IMR-90 (cell line): ENCODE results near the gene MAP4K1. TPM values are rescaled to one million over a fixed set of nuclear protein-coding genes. Genes with fewer than 3 reads are reported as not detected.

Experiments used
- ATAC-seq: fragments of 200-7000 bp; cut with Tn5 transposase; 2 replicates; pipeline ENCODE4 v1.9.1; 2020; ENCODE audit warnings: low read depth, mild to moderate bottlenecking, moderate library complexity
- BruUV-seq: library from RNA; stranded (reverse); fragments of 400-500 nt; replicated peaks from 2 replicates; lab custom pipeline; 2021; lab: Mats Ljungman, UMichigan
- CTCF ChIA-PET: fragments of 300-600 bp; formaldehyde crosslinking; extraction: SDS; loops from one replicate; lab custom pipeline; 2021; ENCODE audit warnings: antibody characterized with exemption; lab: Yijun Ruan, JAX
- POLR2A ChIA-PET: fragments of 300-600 bp; sonication (Branson Sonifier 250); formaldehyde crosslinking; loops from one replicate; lab custom pipeline; 2022; ENCODE audit warnings: antibody characterized with exemption; ENCODE audit not compliant: unreplicated experiment; lab: Charles Lee
- DNase-seq: peaks from one replicate; pipeline ENCODE4 v3.0.0; 2013
- H2AFZ ChIP-seq: replicated peaks from 2 replicates; pipeline ENCODE3; 2013; ENCODE audit warnings: low read length, mild to moderate bottlenecking; ENCODE audit not compliant: poor library complexity
- H2AK5ac ChIP-seq: 2 replicates; pipeline ENCODE4 v1.6.1; 2013; ENCODE audit warnings: low read depth, low read length, inconsistent platforms
- H2AK9ac ChIP-seq: replicated peaks from 2 replicates; pipeline ENCODE3; 2013; ENCODE audit warnings: mild to moderate bottlenecking, low read depth, low read length, moderate library complexity; ENCODE audit not compliant: poor library complexity
- H2BK120ac ChIP-seq: 2 replicates; pipeline ENCODE4 v1.6.1; 2013; ENCODE audit warnings: low read depth, low read length, inconsistent platforms
- H2BK15ac ChIP-seq: 3 replicates; pipeline ENCODE4 v1.6.1; 2013; ENCODE audit warnings: low read depth, low read length, inconsistent platforms
- H2BK20ac ChIP-seq: 2 replicates; pipeline ENCODE4 v1.6.1; 2013; ENCODE audit warnings: low read depth, mild to moderate bottlenecking, inconsistent platforms, low read length, moderate library complexity
- H2BK5ac ChIP-seq: 2 replicates; pipeline ENCODE4 v1.6.1; 2013; ENCODE audit warnings: mild to moderate bottlenecking, low read depth, low read length, inconsistent platforms; ENCODE audit not compliant: poor library complexity, severe bottlenecking
- H3K14ac ChIP-seq: replicated peaks from 2 replicates; pipeline ENCODE4 v1.6.1; 2013; ENCODE audit warnings: low read depth, low read length, inconsistent platforms
- H3K18ac ChIP-seq: 2 replicates; pipeline ENCODE4 v1.6.1; 2013; ENCODE audit warnings: low read depth, low read length, control low read depth
- H3K23ac ChIP-seq: 2 replicates; pipeline ENCODE4 v1.6.1; 2013; ENCODE audit warnings: low read depth, low read length, inconsistent platforms
- H3K27ac ChIP-seq: 2 replicates; pipeline ENCODE4 v1.5.1; 2013; ENCODE audit warnings: mild to moderate bottlenecking, control low read depth, low read length; ENCODE audit not compliant: insufficient read depth
- H3K27me3 ChIP-seq: 2 replicates; pipeline ENCODE4 v1.6.1; 2013; ENCODE audit warnings: low read length; ENCODE audit not compliant: control insufficient read depth, insufficient read depth
- H3K36me3 ChIP-seq: 2 replicates; pipeline ENCODE4 v1.6.1; 2013; ENCODE audit warnings: low read length, mixed read lengths; ENCODE audit not compliant: control insufficient read depth, insufficient read depth
- H3K4ac ChIP-seq: 2 replicates; pipeline ENCODE4 v1.6.1; 2013; ENCODE audit warnings: low read depth, low read length, inconsistent platforms
- H3K4me1 ChIP-seq: 2 replicates; pipeline ENCODE4 v1.6.1; 2013; ENCODE audit warnings: low read length, mixed read lengths; ENCODE audit not compliant: control insufficient read depth, insufficient read depth
- H3K4me2 ChIP-seq: 2 replicates; pipeline ENCODE4 v1.6.1; 2013; ENCODE audit warnings: low read depth, mild to moderate bottlenecking, control low read depth, low read length, moderate library complexity
- H3K4me3 ChIP-seq: 2 replicates; pipeline ENCODE4 v1.5.1; 2013; ENCODE audit warnings: low read depth, mild to moderate bottlenecking, control low read depth, low read length, moderate library complexity; ENCODE audit not compliant: insufficient read depth
- H3K56ac ChIP-seq: 2 replicates; pipeline ENCODE4 v1.6.1; 2013; ENCODE audit warnings: low read length, inconsistent platforms; ENCODE audit not compliant: insufficient read depth; ENCODE audit errors: extremely low read depth
- H3K79me1 ChIP-seq, 2 experiments: 2 replicates each; pipeline ENCODE4 v1.6.1; 2013; ENCODE audit warnings: low read length in 2 of 2, inconsistent platforms in 1 of 2, low read depth in 1 of 2
- H3K9ac ChIP-seq: 2 replicates; pipeline ENCODE4 v1.6.1; 2013; ENCODE audit warnings: low read depth, low read length, control low read depth
- H3K9me1 ChIP-seq: 2 replicates; pipeline ENCODE4 v1.6.1; 2013; ENCODE audit warnings: low read length, inconsistent platforms; ENCODE audit not compliant: insufficient read depth
- H3K9me3 ChIP-seq: 2 replicates; pipeline ENCODE4 v1.6.1; 2013; ENCODE audit warnings: low read length; ENCODE audit not compliant: control insufficient read depth, insufficient read depth
- H4K20me1 ChIP-seq: 2 replicates; pipeline ENCODE4 v1.6.1; 2013; ENCODE audit warnings: low read length, inconsistent platforms; ENCODE audit not compliant: insufficient read depth
- H4K5ac ChIP-seq: 2 replicates; pipeline ENCODE4 v1.6.1; 2013; ENCODE audit warnings: mild to moderate bottlenecking, low read depth, low read length, control low read depth
- H4K8ac ChIP-seq, 2 experiments: 2 replicates each; pipeline ENCODE4 v1.6.1; 2013; ENCODE audit warnings: low read depth in 2 of 2, low read length in 2 of 2, control low read depth in 1 of 2, inconsistent platforms in 1 of 2
- H4K91ac ChIP-seq: 2 replicates; pipeline ENCODE4 v1.6.1; 2013; ENCODE audit warnings: low read depth, low read length, inconsistent platforms; ENCODE audit not compliant: insufficient read depth
- BHLHE40 ChIP-seq: fragments of 150-350 bp; IDR thresholded peaks from 2 replicates; pipeline ENCODE4 v1.6.1; 2016; ENCODE audit warnings: mild to moderate bottlenecking, low read depth, low read length
- CEBPB ChIP-seq: IDR thresholded peaks from 2 replicates; pipeline ENCODE4 v1.6.1; 2012; ENCODE audit warnings: low read depth, low read length, improper control_type of control experiment
- CHD1 ChIP-seq: IDR thresholded peaks from 2 replicates; pipeline ENCODE4 v1.6.1; 2012; ENCODE audit warnings: low read depth, low read length, improper control_type of control experiment
- CTCF ChIP-seq: conservative IDR thresholded peaks from 2 replicates; pipeline ENCODE4 v1.5.1; 2012; ENCODE audit warnings: mild to moderate bottlenecking, low read depth, low read length, improper control_type of control experiment
- ELK1 ChIP-seq: fragments of 150-350 bp; IDR thresholded peaks from 2 replicates; pipeline ENCODE4 v1.6.1; 2016; ENCODE audit warnings: low read depth, mild to moderate bottlenecking, low read length, moderate library complexity, borderline replicate concordance
- FOS ChIP-seq: fragments of 150-350 bp; IDR thresholded peaks from 2 replicates; pipeline ENCODE4 v1.6.1; 2016; ENCODE audit warnings: low read depth, low read length
- MAFK ChIP-seq: IDR thresholded peaks from 2 replicates; pipeline ENCODE4 v1.6.1; 2012; ENCODE audit warnings: low read depth, low read length, improper control_type of control experiment
- MAZ ChIP-seq: IDR thresholded peaks from 2 replicates; pipeline ENCODE4 v1.6.1; 2012; ENCODE audit warnings: low read depth, mild to moderate bottlenecking, low read length, improper control_type of control experiment, moderate library complexity, borderline replicate concordance
- MXI1 ChIP-seq: IDR thresholded peaks from 2 replicates; pipeline ENCODE4 v1.6.1; 2012; ENCODE audit warnings: low read depth, mild to moderate bottlenecking, low read length, moderate library complexity, borderline replicate concordance
- NFE2L2 ChIP-seq: fragments of 150-350 bp; IDR thresholded peaks from 2 replicates; pipeline ENCODE4 v1.6.1; 2016; ENCODE audit warnings: low read depth, mild to moderate bottlenecking, low read length
- POLR2A ChIP-seq: IDR thresholded peaks from 2 replicates; pipeline ENCODE4 v1.6.1; 2012; ENCODE audit warnings: mild to moderate bottlenecking, low read depth, low read length
- RAD21 ChIP-seq: IDR thresholded peaks from 2 replicates; pipeline ENCODE4 v1.6.1; 2012; ENCODE audit warnings: low read length, improper control_type of control experiment
- RCOR1 ChIP-seq: IDR thresholded peaks from 2 replicates; pipeline ENCODE4 v1.6.1; 2012; ENCODE audit warnings: mild to moderate bottlenecking, low read length, improper control_type of control experiment; ENCODE audit not compliant: insufficient replicate concordance
- RFX5 ChIP-seq: IDR thresholded peaks from 2 replicates; pipeline ENCODE4 v1.8.0; 2012; ENCODE audit warnings: low read depth, mild to moderate bottlenecking, low read length, moderate library complexity
- SMC3 ChIP-seq: fragments of 150-350 bp; IDR thresholded peaks from 2 replicates; pipeline ENCODE4 v1.6.1; 2016; ENCODE audit warnings: low read depth, mild to moderate bottlenecking, antibody characterized with exemption, low read length, moderate library complexity
- USF2 ChIP-seq: fragments of 150-350 bp; IDR thresholded peaks from 2 replicates; pipeline ENCODE4 v1.6.1; 2017; ENCODE audit warnings: mild to moderate bottlenecking, antibody characterized with exemption, low read length, low read depth
- WGBS, 2 experiments: methylation state at CpG; one replicate each; pipeline versions ENCODE4 v1.1.5 to v1.1.7; 2013; ENCODE audit warnings: missing lambda C conversion rate in 2 of 2; ENCODE audit not compliant: insufficient read length in 1 of 2; ENCODE audit errors: extremely low coverage in 2 of 2; 5-methylcytosine and 5-hydroxymethylcytosine counted together
- dilution Hi-C: fragments of 300-500 bp; cut with HindIII; formaldehyde crosslinking; loops from one replicate; pipeline ENCODE4 v1.14.3; 2018; ENCODE audit warnings: low sequenced_read_pairs; ENCODE audit not compliant: unreplicated experiment
- in situ Hi-C: fragments of 300-500 bp; cut with MboI; formaldehyde crosslinking; loops from 3 replicates; pipeline ENCODE4 v1.14.3; 2019; ENCODE audit warnings: low sequenced_read_pairs, inconsistent platforms, mixed read lengths
- intact Hi-C: fragments of 100-400 bp; cut with micrococcal nuclease; formaldehyde crosslinking; loops from 2 replicates; pipeline ENCODE4 v1.10.0; 2022
- polyA plus RNA-seq, 3 experiments: library from polyadenylated mRNA; depleted of rRNA; stranded (reverse); fragments of >200 nt; gene quantifications; 2 replicates each; pipeline ENCODE4 v1.2.3, GENCODE V29; 2012; ENCODE audit warnings: low replicate concordance in 1 of 3
- total RNA-seq: library from RNA; depleted of rRNA; stranded (reverse); fragments of >200 nt; gene quantifications from 2 replicates; pipeline ENCODE4 v1.2.3, GENCODE V29; 2012

The MAP4K1 gene
- total and polyA plus RNA-seq, 2 of the 4 experiments (the other 2 are of a cell fraction), result 0.22 TPM; not detected in 1

GRCh38 chr19:38614289-38614688 lies 3.5 kb downstream of the MAP4K1 start:
- Histone ChIP-seq H4K20me1 (no peaks in the 10 kb centered on the region), H3K27ac (no peak overlapping the region), H4K8ac (no peak overlapping the region), H4K5ac (no peak overlapping the region), H4K91ac (no peak overlapping the region), H3K79me1 (peaks cover 3 to 8% of the 10 kb centered on the region in 2 experiments; a peak in 3 of 4 replicates), H3K4ac (no peak overlapping the region), H3K36me3 (no peaks in the 10 kb centered on the region), H2AK9ac (no peak overlapping the region), H2AK5ac (no peak overlapping the region), H3K4me1 (0 out of 2 replicates have a peak, but pooled peaks cover 2% of the 10 kb centered on the region), H3K9ac (no peak overlapping the region), H2BK120ac (no peak overlapping the region), H3K4me2 (no peak overlapping the region), H3K14ac (no peak overlapping the region), H3K56ac (no peak overlapping the region), H2BK5ac (no peak overlapping the region), H3K9me1 (peaks cover 4% of the 10 kb centered on the region), H2AFZ (no peak overlapping the region), H3K23ac (no peak overlapping the region), H3K4me3 (no peak overlapping the region), H3K9me3 (no peaks in the 10 kb centered on the region), H3K27me3 (peaks cover 5% of the 10 kb centered on the region; the same call in 1 of the 2 replicates), H3K18ac (no peak overlapping the region), H2BK15ac (no peak overlapping the region), H2BK20ac (no peak overlapping the region)
- intact Hi-C loops, result no loop called here
- dilution Hi-C loops, result no loop called here
- no TSS peak for BruUV-seq
- POLR2A ChIA-PET, result no interaction called here
- in situ Hi-C loops, result no loop called here
- no peak for DNase-seq
- no peak for ATAC-seq
- no CpG with 5 or more reads among the region's 3 CpGs for WGBS, 2 experiments
- TF ChIP-seq POLR2A (no peak), MXI1 (no peak), USF2 (no peak), ELK1 (no peak), CTCF (no peak), MAZ (no peak), RAD21 (no peak), NFE2L2 (no peak), BHLHE40 (no peak), CEBPB (no peak), MAFK (no peak), CHD1 (no peak), FOS (no peak), RCOR1 (no peak), SMC3 (no peak), RFX5 (no peak)
- CTCF ChIA-PET, result no interaction called here
